Left kidney (tissue), 8 donors: ENCODE measurements around the gene MYOM1. TPM values are rescaled to one million over a fixed set of nuclear protein-coding genes. Genes with fewer than 3 reads are reported as not detected.

Source experiments
- DNase-seq: peaks from one replicate; pipeline ENCODE4 v3.0.0-alpha.2; 2013
- long read RNA-seq, 8 donors: transcript quantifications; one replicate each; lab custom pipeline, GENCODE V29; 2026
- polyA plus RNA-seq: library from polyadenylated mRNA; unstranded; fragments of 120-200 nt; gene quantifications from one replicate; pipeline ENCODE4 v1.2.1, GENCODE V29; 2013; ENCODE audit not compliant: insufficient read length

MYOM1 gene
- 8.3 TPM for polyA plus RNA-seq
- long read RNA-seq, donor 1, full-length matches to known transcripts, result 1 of 1 reads
- long read RNA-seq, donor 1, partial matches to known transcripts, result 0 of 1 reads
- long read RNA-seq, donor 1, other reads (novel, unspliced or antisense), result 0 of 1 reads
- long read RNA-seq, donor 2, result 0 reads
- long read RNA-seq, donor 3, result 0 reads
- long read RNA-seq, donor 4, result 0 reads
- long read RNA-seq, donor 5, result 0 reads
- long read RNA-seq, donor 6, result 0 reads
- long read RNA-seq, donor 7, result 0 reads
- long read RNA-seq, donor 8, partial matches to known transcripts, result 714 of 978 reads
- long read RNA-seq, donor 8, other reads (novel, unspliced or antisense), result 264 of 978 reads

DNA sequence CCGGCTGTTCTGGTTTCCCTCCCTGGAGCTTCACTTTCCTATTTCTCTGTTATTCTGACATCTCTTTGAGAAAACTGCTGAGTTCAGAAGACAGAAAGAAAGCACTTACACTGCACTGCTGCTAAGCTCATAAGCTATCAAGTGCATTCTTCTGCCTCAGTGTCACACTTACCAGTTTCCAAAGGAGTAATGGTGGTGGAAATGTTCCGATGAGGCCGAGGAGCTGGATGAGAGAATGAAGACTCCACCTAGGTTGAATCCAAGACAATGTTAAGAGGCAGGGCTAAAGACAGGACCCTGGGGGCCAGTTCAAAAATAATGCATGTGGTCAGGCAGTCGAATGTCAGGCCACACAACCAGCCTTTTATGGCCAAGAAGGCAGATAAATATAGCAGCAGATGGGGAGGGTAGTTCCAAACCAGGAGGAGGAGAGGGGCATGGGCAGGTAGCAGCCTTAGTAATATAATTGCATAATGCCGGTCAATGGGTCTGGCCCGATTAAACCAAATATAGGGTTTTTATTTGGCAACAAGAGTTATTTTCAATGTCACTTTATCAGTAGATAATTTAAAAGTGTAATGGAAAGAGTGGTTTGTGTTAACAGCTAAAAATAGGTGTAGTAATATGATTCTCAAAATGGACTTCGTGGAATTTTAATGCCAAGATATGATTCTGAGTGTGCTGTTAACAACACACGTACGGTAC is at the start of gene MYOM1:
TSS of gene MYOM1 (minus strand) at position 338 of the 705 bp plus-strand sequence. CDS start 4,745 bp downstream, outside the sequence.
- no peak for DNase-seq

- DNase-seq, result no peak
These were observed 49.6 kb upstream of the MYOM1 start for GRCh38 chr18:3269241-3269913.

GRCh38 chr18:3268306-3268705 is 48.5 kb upstream of the MYOM1 start:
- DNase-seq, result no peak

- no peak for DNase-seq
These were observed 46.4 kb upstream of the MYOM1 start for GRCh38 chr18:3266062-3266608.

DNA sequence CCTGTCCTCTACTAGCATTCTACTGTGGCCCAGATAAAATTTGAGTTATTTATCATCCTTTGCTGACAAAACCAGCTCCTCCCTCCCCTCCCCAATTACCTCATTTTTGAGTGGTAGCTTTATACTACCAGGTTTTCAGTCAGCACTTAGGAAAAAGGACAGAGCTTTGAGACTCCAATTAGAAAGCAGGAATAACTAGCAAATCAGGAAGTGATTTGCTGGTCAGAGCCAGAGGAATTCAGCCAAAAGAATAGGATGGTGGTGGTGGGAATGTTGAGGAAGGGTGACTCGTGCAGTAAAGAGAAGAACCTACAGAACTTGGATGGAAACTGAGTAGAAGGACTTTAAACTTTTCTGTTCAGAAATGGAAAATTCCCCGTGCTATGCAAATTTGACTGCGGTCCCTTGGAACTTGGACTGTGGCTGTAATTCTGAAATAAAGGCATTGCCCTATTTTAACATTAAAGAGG is 45.8 kb upstream of the MYOM1 start:
- DNase-seq, result no peak

- DNase-seq, result no peak
These were observed 44.6 kb upstream of the MYOM1 start for GRCh38 chr18:3264362-3264761.

DNA sequence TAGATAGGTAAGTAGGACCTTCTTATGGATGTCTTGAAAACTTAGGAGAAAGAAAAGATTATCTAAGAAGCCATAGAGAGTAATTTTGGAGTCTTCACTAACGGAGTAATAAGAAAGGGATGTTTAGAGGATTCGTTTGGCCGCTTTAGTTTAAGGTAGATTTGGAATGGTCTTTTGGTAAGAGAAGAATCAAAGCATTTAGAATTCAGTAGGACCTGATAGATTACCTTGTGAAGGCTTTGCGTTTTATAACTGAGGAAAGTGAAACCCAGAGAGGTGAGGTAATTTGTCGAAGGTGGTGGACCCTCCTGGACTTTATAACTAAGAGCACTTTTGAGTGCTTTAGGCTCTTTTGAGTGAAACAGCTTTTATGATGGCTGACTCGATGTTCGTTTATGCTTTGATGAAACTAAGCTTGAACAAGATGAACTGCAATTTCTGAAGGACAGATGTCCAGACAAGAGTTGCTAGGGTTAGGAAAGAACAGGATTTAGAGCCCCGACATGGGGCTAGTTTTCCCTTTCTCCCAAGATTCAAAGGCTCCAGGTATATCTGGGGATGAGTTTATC is 43.4 kb upstream of the MYOM1 start:
- DNase-seq, result no peak

DNA sequence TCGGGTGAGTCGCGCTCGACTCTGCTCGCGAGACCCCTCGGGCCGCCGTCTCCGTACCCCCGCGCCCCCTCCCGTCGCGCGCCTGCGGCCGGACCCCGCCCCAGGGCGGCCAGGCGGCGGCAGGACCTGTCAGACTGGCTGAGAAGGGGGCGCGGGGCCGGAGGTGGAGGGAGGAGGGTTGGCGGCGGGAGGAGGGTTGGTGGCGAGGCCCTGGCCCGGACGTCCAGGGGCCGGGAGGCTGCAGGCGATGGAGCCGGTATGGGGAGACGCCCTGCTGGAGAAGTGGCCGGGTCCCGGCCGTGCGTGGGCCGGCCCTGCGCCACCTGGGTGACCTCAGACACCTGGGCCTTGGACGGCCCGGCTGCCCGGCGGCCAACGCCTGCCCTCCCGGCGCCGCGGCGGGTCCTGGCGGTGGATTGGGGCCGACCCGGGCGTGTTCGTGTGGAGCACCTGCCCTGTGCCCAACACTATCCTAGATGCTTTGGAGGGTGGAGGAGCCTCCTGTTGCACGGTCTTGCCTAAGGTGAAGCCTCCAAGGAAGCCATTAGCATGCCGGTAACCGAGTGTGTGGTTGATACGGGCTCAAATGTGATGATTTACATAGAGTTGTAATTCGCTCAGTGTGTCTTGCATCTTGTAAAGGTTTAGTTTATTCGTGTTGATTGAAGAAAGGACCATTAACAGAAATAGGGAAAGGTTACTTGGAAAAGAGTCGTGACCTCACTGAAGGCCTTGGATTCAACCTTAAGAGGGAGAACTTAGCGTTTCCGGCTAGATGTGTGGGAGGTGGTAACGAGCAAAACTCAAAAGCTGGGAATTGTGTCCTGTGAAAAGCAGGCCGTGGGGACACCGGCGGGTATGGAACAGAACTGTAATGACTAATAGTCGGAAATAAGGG is 42.7 kb upstream of the MYOM1 start:
- peak; percentile 34 for DNase-seq

DNA sequence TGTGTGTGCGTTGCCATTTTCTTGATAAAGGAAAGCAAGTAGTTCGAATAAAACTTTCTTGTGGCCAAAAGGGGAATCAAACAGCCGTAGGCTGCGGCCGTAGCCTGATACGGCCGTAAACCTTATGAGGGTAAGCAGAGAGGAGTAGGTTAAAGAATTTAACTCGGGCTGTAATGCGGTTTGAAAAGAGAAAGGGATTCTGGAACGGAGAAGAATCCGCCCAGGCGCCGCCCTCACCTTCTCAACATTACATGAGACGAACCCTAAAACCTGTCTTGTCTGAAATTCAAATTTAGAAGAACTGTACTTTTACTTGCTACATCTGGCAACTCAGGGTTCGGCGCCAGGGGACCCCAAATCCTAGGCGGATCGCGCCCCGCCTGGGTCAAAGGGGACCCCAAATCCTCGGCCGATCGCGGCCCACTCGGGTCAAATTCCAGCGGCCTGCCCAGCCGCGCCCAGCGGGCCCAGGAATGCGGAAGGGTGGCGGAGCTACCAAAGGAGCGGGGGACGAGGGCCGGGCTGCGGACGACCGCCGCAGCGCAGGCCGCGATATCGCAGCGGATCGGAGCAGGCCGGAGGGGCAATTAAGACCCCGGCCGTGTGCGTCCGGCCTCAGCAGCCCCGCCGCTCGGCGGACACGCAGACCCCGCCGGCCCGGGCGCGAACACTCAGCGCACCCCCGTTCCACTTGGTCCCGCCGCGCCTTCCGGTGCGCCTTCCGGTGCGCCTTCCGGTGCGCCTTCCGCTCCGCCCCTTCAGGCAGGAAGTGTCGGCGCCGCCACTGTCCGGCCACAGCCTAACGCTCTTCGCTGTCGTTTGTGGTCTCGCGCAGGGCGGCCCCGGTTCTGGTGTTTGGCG is 41.8 kb upstream of the MYOM1 start, which contains the start of gene MYL12B:
TSS of gene MYL12B (plus strand) at position 761 of the 861 bp plus-strand sequence. CDS start 10,766 bp downstream, outside the sequence.
- DNase-seq, result peak; percentile 84

DNA sequence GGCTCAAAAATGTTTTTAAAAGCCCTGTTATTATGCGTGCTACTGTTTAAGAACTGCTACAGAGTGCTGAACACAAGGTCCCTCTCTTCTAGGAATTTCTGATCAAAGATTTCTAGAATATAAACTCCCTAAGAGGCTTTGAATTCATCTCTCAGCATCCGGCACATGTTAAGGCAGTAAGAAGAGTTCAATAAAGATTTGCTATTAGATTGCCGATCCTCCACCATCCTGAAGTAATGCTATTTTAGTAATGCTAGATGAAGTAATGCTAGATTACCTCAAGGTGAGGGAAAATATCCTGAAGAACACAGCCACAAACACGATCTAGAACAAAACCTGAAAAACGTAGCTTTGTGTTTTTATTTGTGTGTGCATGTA is 41.2 kb upstream of the MYOM1 start:
- peak; percentile 20 for DNase-seq

GRCh38 chr18:3257627-3258120 is 37.9 kb upstream of the MYOM1 start:
- no peak for DNase-seq

GRCh38 chr18:3256693-3257626 is 37.2 kb upstream of the MYOM1 start:
- no peak for DNase-seq

DNA sequence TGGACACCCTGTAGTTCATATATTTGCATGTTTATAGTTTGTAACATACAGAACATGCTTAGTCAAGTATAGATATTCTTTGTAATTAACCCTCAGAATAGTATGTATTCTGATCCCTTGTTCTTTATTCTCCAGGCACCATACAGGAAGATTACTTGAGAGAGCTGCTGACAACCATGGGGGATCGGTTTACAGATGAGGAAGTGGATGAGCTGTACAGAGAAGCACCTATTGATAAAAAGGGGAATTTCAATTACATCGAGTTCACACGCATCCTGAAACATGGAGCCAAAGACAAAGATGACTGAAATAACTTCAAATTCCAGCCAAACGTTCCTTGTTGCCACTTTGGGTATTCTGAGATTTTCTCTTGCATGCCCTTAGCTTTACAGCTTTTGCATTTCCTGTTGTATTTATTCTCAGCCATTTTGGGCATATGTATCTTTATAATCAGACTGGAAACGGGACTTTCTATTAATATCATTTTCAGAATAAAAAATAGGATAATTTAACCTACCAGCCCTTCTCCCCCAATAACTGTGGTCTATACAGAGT is 35.9 kb upstream of the MYOM1 start:
- DNase-seq, result no peak

DNA sequence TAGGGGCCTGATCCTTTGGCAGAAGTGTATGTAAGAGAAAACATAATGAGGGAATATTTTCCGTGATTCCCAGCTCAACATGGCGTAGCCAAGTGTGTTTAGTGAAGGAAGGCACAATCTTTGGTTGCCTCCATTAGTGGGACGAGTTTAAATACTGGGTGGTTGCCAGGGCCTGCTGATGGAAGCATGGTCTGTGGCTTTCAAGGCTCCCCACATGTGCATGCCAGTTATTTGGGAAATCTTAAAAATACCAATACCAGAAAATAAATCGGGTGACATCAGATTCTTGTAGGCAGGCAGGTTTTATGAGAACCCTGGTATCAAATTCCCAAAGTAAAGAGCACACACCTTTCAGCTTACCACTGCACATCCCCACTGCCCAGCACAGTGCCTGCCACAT is 35.0 kb upstream of the MYOM1 start:
- DNase-seq, result no peak

GRCh38 chr18:3252843-3253242 is 33.1 kb upstream of the MYOM1 start:
- DNase-seq, result no peak

- no peak for DNase-seq
These were observed 32.2 kb upstream of the MYOM1 start for GRCh38 chr18:3251963-3252277.

- no peak for DNase-seq
These were observed 31.6 kb upstream of the MYOM1 start for GRCh38 chr18:3251249-3251962.
